ENCODE results near the gene PCDHA8.
"Not testable (repeated sequence)": the region's sequence is repeated elsewhere in the genome, so short reads cannot be mapped to it uniquely, and the experiment has no call there.

The PCDHA8 gene

GRCh38 chr5:140840978-140841962, at the start of gene PCDHA8:
Gene PCDHA8 (plus strand): TSS chr5:140841187. CDS start chr5:140841322, 135 bp downstream.
- peak in 4 of 10 donors; percentile 53 to 82 (median 72) for DNase-seq
- intact Hi-C loops (cut with DNase I): no loop called here

DNA sequence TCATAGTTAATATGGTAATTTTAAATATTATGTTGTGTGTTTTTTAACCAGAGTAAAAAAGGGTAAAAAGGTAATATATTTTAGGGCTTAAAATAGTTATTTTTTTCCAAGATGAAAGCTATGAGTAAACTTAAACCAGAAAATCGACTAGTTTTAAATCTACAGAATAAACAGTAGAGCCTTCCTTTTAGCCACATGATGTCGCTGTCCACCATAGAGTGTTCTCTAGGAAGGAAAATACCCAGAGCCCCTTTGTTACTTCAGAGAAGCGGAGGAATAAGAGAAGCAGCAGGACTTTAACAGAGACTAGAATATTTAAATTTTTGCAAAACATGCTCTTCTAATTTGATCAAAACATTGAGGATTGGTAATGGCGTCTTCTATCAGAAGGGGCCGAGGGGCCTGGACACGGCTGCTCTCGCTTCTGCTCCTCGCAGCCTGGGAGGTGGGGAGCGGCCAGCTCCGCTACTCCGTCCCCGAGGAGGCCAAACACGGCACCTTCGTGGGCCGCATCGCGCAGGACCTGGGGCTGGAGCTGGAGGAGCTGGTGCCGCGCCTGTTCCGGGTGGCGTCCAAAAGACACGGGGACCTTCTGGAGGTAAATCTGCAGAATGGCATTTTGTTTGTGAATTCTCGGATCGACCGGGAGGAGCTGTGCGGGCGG, 46.3 kb upstream of the PCDHA8 start, which contains the start of gene PCDHA2:
PCDHA2 (plus strand) TSS at position 258 of the 664 bp plus-strand sequence.
- peak in 1 of 10 donors; percentile 53 for DNase-seq
- intact Hi-C loops (cut with DNase I): no loop called here

- intact Hi-C loops (cut with DNase I): no loop called here
- no peak for DNase-seq
Observed at GRCh38 chr5:140795259-140795641, 45.7 kb upstream of the PCDHA8 start.

DNA sequence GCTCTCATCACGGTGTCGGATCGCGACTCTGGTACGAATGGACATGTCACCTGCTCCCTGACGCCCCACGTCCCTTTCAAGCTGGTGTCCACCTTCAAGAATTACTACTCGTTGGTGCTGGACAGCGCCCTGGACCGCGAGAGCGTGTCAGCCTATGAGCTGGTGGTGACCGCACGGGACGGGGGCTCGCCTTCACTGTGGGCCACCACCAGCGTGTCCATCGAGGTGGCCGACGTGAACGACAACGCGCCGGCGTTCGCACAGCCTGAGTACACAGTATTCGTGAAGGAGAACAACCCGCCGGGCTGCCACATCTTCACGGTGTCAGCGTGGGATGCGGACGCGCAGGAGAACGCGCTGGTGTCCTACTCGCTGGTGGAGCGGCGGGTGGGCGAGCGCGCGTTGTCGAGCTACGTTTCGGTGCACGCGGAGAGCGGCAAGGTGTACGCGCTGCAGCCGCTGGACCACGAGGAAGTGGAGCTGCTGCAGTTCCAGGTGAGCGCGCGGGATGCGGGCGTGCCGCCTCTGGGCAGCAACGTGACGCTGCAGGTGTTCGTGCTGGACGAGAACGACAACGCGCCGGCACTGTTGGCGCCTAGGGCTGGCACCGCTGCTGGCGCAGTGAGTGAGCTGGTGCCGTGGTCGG, 44.8 kb upstream of the PCDHA8 start:
- DNase-seq: peak in 1 of 10 donors; percentile 78
- intact Hi-C loops (cut with DNase I): not testable (repeated sequence)

DNA sequence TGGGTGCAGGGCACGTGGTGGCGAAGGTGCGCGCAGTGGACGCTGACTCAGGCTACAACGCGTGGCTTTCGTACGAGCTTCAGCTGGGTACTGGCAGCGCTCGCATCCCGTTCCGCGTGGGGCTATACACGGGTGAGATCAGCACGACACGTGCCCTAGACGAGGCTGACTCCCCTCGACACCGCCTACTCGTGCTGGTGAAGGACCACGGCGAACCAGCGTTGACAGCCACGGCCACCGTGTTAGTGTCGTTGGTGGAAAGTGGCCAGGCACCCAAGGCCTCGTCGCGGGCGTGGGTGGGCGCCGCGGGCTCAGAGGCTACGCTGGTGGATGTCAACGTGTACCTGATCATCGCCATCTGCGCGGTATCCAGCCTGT, 44.3 kb upstream of the PCDHA8 start:
- intact Hi-C loops (cut with DNase I): no loop called here
- DNase-seq: peak in 2 of 10 donors; percentile 70 to 78

DNA sequence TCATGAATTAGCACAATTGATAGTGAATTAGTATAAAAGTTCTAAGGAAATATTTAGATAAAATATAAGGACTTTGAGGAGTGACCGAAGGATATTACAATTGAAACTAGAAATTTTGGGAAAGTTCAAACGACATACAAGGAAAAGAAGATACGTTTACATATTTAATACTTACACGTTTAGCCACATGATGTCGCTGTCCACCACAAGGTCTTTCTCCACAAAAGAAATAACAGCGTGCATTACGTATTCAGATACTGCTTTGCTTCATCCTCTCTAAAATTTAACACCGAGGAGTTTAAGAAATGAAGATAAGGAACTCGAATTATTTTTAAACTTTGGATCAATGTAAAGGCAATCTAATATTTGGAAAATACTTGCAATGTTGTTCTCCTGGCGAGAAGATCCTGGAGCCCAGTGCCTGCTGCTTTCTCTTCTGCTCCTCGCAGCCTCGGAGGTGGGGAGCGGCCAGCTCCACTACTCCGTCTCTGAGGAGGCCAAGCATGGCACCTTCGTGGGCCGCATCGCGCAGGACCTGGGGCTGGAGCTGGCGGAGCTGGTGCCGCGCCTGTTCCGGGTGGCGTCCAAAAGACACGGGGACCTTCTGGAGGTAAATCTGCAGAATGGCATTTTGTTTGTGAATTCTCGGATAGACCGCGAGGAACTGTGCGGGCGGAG, 40.0 kb upstream of the PCDHA8 start, which contains the start of gene PCDHA3:
PCDHA3 (plus strand) TSS at position 242 of the 678 bp plus-strand sequence.
- intact Hi-C loops (cut with DNase I): no loop called here
- peak in 1 of 10 donors; percentile 41 for DNase-seq

DNA sequence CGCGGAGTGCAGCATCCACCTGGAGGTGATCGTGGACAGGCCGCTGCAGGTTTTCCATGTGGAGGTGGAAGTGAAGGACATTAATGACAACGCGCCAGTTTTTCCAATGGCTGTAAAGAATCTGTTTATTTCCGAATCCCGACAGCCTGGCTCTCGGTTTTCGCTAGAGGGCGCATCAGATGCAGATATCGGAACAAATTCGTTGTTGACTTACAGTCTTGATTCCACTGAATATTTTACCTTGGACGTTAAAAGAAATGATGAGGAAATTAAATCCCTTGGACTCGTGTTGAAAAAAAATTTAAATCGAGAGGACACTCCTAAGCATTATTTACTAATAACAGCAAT, 39.5 kb upstream of the PCDHA8 start:
- DNase-seq: peak in 3 of 10 donors; percentile 63 to 86 (median 75)
- intact Hi-C loops (cut with DNase I): no loop called here

- intact Hi-C loops (cut with DNase I): not testable (repeated sequence)
- DNase-seq: peak in 2 of 10 donors; percentile 69 to 76
Observed at GRCh38 chr5:140802381-140802780, 38.6 kb upstream of the PCDHA8 start.

DNA sequence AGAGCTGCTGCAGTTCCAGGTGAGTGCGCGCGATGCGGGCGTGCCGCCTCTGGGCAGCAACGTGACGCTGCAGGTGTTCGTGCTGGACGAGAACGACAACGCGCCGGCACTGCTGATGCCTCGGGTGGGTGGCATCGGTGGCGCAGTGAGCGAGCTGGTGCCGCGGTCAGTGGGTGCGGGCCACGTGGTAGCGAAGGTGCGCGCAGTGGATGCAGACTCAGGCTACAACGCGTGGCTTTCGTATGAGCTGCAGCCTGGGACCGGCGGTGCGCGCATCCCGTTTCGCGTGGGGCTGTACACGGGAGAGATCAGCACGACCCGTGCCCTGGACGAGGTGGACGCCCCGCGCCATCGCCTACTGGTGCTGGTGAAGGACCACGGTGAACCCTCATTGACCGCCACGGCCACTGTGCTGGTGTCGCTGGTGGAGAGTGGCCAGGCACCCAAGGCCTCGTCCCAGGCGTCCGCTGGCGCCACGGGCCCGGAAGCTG, 38.2 kb upstream of the PCDHA8 start:
- peak in 2 of 10 donors; percentile 72 to 85 for DNase-seq
- intact Hi-C loops (cut with DNase I): no loop called here

GRCh38 chr5:140806834-140807775, 33.9 kb upstream of the PCDHA8 start, which contains the start of gene PCDHA4:
Gene PCDHA4 (plus strand): TSS chr5:140807068.
- DNase-seq: peak in 7 of 10 donors; percentile 40 to 90 (median 68)
- intact Hi-C loops (cut with DNase I): no loop called here

GRCh38 chr5:140808241-140808888, 32.6 kb upstream of the PCDHA8 start:
- intact Hi-C loops (cut with DNase I): not testable (repeated sequence)
- DNase-seq: peak in 2 of 10 donors; percentile 62 to 79

DNA sequence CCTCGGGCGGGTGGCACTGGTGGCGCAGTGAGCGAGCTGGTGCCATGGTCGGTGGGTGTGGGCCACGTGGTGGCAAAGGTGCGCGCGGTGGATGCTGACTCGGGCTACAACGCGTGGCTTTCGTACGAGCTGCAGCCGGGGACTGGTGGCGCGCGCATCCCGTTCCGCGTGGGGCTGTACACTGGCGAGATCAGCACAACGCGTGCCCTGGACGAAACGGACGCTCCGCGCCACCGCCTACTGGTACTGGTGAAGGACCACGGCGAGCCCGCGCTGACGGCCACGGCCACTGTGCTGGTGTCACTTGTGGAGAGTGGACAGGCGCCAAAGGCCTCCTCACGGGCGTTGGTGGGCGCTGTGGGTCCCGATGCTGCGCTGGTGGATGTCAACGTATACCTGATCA, 32.1 kb upstream of the PCDHA8 start:
- intact Hi-C loops (cut with DNase I): no loop called here
- peak in 4 of 10 donors; percentile 24 to 80 (median 66) for DNase-seq

- DNase-seq: peak in 6 of 10 donors; percentile 42 to 87 (median 65)
- intact Hi-C loops (cut with DNase I): no loop called here
Observed at GRCh38 chr5:140821375-140822280, 19.4 kb upstream of the PCDHA8 start, which contains the start of gene PCDHA5. Gene PCDHA5 (plus strand): TSS chr5:140821613.

DNA sequence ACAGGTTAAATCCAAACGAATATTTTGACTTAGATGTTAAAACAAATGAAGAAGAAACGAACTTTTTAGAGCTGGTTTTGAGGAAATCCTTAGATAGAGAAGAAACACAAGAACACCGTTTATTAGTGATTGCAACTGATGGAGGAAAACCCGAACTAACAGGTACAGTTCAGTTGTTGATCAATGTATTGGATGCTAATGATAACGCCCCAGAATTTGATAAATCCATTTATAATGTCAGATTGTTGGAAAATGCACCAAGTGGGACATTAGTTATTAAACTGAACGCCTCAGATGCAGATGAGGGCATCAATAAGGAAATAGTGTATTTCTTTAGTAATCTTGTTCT, 18.7 kb upstream of the PCDHA8 start:
- intact Hi-C loops (cut with DNase I): no loop called here
- DNase-seq: peak in 1 of 10 donors; percentile 28

- DNase-seq: peak in 1 of 10 donors; percentile 48
- intact Hi-C loops (cut with DNase I): not testable (repeated sequence)
Observed at GRCh38 chr5:140822969-140823368, 18.0 kb upstream of the PCDHA8 start.

DNA sequence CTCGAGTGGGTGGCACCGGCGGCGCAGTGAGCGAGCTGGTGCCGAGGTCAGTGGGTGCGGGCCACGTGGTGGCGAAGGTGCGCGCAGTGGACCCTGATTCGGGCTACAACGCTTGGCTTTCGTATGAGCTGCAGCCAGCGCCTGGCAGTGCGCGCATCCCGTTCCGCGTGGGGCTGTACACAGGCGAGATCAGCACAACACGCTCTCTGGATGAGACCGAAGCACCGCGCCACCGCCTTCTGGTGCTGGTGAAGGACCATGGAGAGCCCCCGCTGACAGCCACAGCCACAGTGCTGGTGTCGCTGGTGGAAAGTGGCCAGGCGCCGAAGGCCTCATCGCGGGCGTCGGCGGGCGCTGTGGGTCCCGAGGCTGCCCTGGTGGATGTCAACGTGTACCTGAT, 17.5 kb upstream of the PCDHA8 start:
- intact Hi-C loops (cut with DNase I): no loop called here
- DNase-seq: peak in 2 of 10 donors; percentile 61 to 82

DNA sequence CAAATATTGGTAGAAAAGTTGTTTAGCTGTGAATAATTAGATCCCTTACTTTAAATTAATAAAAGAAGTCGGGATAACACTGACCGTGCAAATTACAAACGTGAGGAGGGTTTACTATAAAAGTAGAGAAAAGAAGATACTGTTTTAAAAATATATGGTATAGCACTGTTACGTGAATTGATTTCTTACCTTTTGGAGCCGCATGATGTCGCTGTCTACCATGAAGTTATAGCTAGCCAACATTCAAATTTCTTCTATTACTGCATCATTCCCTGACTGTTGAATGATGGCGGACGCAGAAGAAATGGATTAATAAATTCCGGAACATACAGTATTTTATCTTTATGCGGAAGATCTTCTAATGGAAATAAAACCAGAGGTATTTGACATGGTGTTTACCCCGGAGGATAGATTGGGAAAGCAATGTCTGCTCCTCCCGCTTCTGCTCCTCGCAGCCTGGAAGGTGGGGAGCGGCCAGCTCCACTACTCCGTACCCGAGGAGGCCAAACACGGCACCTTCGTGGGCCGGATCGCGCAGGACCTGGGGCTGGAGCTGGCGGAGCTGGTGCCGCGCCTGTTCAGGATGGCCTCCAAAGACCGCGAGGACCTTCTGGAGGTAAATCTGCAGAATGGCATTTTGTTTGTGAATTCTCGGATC, 13.2 kb upstream of the PCDHA8 start, which contains the start of gene PCDHA6:
PCDHA6 (plus strand) TSS at position 257 of the 658 bp plus-strand sequence; CDS start at position 389, 132 bp downstream.
- intact Hi-C loops (cut with DNase I): no loop called here
- no peak for DNase-seq
